HG02642 (cell line): ENCODE results near the gene TRAPPC10.
"Not testable (repeated sequence)": the region's sequence is repeated elsewhere in the genome, so short reads cannot be mapped to it uniquely, and the experiment has no call there.

Experiments used
- ATAC-seq: cut with Tn5 transposase; IDR thresholded peaks from one replicate; pipeline ENCODE4 v1.9.1; 2021; ENCODE audit warnings: mild to moderate bottlenecking; ENCODE audit not compliant: unreplicated experiment, poor library complexity

The TRAPPC10 gene

DNA sequence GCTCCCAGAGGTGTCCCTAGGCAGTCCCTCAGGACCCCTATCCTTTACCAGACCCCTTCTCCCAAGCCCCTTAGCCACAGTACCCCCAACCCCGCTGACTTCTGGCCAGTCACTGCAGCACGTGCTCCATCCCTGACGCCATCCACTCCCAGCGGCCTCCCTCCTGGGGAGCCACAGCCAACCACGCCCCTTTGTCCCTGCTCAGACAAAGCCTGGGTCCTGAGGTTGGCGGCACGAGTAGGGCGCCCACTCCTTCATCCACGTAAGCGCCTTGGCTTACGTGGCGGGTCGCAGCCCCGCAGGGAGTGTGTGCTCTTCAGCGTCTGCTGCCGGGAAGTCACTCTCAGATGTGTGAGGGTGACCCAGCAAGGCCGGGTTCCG, 128.4 kb downstream of the TRAPPC10 start:
- ATAC-seq: not testable (repeated sequence)

DNA sequence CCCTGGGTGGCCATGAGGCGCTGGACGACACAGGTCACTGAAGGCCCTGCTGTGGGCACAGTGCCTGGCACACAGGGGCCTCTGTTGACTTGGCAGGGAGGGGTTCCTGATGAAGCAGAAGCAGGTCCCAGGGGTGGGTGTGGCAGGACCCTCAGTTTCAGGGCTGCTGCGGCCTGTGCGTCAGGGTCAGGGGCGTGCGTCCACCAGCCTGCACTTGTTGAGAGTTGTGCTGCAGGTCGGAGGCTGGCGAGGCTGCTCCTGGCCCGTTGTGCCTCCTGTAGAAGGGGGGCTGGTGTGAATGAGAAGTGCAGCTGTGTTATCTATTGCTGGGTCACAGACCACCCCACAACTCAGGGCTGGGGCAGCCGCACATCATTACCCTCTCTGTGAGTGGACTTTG, 130.4 kb downstream of the TRAPPC10 start:
- ATAC-seq: not testable (repeated sequence)

DNA sequence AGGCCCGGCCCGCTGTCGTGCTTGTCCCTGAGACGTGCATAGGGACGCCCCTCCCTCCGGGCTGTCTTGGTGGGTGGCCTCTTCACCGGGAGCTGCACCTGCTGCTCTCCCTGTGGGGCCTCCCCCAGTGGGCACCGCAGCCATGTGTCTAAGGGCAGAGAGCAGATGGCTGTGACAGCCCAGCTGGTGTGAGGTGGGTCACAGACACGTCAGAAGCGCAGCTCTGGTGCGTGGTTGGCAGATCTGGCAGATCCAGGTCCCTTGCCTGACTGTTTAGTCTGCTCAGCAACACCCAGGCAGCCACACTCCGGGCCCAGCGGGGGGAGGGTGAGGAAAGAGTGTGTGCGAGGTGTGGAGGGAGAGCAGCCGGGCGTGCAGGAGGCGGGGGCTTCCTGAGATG, 131.3 kb downstream of the TRAPPC10 start:
- ATAC-seq: peak; percentile 47

DNA sequence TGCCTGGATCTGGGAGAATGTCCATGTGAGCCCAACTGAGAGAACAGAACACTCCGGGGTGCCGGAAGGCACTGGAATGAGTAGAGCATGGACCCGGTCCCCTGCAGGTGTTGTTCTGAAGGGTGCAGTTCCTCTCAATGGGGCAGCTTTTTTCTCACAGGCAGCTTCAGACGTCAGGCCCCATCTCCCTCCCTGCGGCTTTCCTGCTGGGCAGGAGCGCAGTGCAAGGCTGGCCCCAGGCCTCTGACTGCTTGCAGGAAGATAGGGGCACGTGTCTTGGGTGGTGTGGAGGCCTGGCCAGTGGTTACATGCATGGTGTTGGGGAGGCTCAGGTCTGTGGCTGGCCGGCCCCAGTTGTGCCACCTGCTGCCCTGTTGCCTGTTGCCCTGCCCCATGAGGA, 131.9 kb downstream of the TRAPPC10 start:
- not testable (repeated sequence) for ATAC-seq

DNA sequence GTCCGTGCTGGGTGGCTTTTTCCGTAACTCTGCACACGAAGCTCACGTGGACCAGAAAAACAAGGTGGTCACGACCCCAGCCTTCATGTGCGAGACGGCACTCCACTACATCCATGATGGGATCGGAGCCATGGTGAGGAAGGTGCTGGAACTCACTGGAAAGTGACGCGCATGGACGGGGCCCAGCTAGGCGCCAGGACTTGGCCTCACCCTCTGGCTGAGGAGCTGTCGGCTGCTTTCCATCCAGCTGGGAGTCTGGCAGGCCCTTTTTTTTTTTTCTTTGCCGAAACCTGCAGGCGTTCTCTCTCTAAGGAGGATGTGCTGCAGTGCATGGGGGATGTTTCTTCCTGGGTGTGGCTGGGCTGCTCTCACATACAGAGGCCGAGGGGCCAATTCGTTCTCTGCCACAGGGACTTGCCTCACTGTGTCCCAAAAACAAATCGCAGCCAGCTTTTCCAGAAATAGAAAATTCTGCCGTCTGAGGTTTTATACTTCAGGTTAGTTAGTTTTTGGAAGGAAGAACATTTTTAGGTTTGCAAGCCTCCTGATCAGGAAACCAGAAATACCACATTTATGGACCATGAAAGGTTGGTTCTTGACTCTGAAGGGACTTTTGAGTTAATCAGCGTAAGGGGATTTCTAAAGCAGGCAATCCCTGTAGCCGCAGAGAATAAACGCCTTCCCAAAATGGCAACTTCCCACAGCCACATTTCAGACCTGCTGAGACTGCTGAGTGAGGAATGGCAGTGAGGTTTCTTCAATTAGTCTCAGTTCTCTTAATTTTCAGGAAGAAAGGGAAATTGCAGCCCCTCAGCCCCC, 132.9 kb downstream of the TRAPPC10 start:
- ATAC-seq: not testable (repeated sequence)

DNA sequence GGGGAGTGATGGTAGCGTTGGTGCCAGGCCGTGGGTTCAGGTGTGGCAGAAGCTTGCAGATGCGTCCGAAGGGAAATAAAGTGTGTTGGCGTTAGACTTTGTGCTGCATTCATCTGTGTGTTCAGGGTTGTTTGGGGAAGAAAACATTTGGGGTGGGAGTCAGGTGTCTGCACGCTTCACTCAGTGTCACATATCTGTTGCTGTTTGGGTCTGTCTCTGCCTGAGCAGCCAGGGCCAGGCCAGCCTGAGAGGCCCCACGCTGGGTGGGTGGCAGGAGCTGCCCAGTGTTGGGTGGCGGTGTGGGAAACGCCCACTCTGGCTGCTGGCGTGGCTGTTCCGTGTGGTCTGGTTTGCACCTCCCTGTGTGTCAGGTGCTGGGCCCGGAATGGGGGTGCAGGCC, 133.5 kb downstream of the TRAPPC10 start:
- not testable (repeated sequence) for ATAC-seq

DNA sequence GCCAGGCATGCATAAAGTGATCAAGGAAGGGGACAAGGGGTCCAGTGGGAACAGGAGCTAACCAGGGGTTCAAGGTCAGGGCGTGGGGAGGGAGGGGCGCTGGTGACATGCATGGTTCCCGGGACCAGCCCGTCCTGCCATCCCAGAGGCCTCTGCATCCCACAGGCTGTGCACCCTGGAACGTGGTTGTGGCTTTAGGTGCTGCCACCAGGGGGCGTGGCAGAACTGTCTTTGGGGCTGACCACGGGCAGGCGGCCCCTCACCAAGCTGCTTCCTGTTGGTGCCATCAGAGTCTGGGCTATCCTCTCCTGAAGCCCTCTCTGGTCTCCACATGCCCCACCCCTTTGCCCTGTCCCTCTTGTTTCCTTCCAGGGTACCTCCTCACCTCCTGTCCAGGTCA, 135.0 kb downstream of the TRAPPC10 start:
- not testable (repeated sequence) for ATAC-seq

DNA sequence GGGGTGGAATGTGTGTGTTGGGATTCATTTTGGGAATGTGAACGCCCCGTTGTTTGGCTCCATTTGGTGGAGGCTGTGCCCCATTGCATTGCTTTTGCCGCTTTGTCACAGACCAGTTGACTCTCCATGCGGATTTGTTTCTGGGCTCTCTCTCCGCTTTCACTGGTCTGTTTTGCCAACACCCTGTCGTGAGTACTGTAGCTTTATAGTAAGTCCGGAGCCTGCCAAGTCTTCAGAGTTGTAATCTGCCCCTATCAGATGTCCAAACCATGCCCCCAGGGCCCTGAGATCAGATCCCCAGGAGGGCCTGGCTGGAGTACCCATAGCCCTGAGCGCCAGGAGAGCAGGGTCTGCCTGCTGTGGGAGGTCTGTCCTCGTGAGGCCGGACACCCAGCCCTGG, 138.1 kb downstream of the TRAPPC10 start:
- not testable (repeated sequence) for ATAC-seq

DNA sequence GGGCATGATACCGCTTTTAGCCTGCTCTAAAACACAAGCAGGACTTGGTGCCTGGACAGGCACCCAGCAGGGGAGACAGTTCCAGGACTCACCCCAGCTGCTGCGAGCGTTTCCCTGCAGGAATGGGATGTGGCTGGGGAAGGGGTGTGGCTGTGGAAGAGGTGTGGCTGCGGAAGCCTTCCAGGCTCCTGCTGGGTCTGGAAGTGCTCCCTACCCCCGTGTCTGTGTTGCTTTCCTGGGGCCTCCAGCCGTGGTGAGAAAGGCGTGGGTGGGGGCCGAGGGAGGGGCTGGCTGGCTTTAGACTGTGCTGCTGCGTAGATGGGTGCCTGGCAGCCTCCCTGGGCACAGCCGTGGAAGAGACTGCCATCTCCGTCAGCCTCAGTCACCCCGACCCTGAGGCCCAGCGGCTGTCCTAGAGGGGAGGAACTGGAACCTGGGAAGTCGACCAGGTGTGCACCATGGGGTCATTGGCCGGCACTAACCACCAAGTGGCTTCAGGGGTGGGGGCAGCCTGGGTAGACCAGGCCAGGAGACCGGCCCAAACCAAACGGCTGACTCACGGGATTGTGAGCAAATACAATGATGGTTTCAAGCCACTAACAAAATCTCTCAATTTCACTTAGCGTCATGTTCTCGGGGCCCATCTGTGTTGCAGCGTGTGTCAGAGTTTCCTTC, 141.2 kb downstream of the TRAPPC10 start:
- not testable (repeated sequence) for ATAC-seq

DNA sequence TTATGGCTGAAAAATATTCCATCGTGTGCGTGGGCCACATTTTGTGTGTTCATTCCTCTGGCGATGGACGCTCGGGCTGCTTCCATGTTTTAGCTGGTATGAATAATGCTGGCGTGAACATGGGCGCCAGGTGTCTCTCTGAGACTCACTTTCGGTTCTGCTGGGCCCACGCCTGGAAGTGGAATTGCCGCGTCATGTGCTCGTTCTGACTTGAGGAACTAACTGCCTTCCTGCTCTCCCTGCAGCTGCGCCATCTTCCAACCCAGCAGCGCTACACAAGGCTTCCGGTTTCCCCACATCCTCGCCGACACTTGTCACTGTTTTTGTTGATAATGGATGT, 141.8 kb downstream of the TRAPPC10 start:
- not testable (repeated sequence) for ATAC-seq

DNA sequence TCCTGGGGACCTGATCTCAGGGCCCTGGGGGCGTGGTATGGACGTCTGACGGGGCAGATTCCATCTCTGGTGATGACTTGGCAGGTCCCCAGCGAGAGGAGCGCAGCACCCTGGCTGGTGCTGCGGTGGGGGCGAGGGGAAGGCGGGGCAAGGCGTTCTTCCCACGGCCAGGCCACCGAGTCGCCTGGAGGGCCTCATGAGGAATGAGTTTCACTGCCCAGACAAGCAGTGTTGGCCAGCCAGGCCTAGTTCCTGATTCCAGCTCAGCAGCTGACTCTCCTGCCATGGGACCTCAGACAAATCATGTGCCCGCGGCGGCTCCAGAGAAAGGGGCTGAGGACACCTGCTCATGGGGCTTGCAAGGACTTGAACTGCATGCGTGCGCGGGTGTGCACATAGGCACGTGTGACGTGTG, 142.7 kb downstream of the TRAPPC10 start:
- peak; percentile 31 for ATAC-seq

DNA sequence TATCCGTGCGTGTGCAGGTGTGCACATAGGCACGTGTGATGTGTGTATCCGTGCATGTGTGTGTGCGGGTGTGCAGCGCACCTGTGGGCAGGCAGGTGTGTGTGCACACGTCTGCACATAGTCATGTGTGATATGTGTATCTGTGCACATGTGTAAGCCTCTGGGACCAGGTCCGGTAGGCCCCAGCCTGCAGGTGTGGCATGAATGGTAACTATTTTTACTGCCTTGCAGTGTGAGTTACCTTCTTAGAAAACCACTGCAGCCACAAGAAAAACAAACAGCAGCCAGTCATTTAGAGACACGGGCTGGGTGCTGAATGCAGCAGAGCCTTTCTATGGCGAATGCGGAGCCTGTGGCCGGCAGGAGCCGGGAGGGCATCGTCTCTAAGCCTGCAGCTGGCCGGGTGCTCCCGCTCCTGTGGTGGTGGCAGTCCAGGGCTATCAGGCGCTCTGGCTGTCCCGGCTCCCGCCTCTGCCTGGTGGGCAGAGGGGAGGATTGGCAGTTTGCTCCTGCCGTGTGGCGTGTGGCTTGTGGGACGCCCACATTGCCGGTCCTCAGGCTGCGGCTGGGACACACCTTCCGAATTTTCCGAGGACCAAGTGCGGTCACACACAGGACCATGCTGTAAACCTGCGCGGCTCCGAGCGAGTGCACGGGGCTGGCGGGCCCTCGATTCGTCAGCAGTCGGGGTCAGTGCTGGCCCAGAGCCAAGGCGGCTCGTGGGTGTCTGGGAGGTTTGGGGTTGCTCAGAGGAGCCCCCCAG, 143.3 kb downstream of the TRAPPC10 start:
- peak; percentile 38 for ATAC-seq

DNA sequence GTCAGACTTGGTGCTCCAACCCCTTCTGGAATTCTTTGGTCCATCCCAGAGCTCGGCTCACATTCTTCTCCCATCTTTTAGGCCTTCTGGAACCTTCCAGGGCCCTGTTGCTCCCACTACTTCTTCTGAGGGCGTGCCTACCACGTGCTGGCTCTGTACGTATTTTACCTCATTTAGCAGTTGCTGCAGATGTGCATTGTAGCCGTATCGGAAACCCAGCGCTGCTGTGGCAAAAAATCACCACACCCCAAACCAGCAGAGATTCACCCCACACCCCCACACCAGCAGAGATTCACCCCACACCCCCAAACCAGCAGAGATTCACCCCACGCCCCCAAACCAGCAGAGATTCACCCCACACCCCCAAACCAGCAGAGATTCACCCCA, 143.9 kb downstream of the TRAPPC10 start:
- ATAC-seq: not testable (repeated sequence)
